Measurements from ENCODE around the gene CFAP299.
"Not testable (repeated sequence)": the region's sequence is repeated elsewhere in the genome, so short reads cannot be mapped to it uniquely, and the experiment has no call there.

Gene CFAP299

DNA sequence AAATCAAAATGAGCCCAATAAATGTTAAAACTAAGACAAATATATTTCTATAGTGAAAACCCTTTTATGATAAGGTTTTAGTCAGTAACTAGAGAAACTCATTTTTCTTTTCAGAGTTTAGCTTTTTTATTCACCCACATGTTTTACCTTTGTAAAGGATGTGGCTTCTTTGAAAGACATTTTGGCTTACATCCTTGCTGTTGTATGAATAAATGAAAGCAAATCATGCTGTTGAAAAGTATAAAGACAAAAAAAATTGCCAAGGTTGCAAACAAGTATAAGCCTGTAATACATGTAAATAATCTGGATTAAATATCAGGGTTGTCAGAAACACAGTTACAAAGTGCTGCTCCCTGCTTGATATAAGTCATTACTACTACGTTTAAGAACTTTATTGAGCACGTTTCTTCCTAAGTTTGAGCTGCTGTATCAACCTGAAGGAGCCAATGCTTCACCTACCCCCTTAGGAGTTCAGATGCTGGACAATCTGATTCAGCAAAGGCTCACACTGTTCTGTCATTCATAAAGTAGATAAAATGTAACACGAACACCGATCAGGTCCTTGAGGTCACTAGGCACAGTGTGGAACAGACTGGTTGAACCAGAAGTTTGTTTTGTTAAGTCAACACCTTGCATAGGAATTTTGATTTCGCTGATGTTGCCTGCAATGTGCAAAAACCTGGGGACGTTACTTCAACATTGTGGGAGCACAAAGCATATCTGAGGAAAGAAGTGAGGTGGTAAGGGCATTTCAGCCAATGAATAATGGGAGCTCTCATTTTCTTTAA is 373.7 kb downstream of the CFAP299 start:
- TF ChIP-seq POLR2A (IDR thresholded peaks at IDR 0.05; ENCODE audit: low read length) (no peak), GATA1 (IDR thresholded peaks at IDR 0.05; ENCODE audit: low read depth, low read length) (no peak)
- DNase-seq: no peak

DNA sequence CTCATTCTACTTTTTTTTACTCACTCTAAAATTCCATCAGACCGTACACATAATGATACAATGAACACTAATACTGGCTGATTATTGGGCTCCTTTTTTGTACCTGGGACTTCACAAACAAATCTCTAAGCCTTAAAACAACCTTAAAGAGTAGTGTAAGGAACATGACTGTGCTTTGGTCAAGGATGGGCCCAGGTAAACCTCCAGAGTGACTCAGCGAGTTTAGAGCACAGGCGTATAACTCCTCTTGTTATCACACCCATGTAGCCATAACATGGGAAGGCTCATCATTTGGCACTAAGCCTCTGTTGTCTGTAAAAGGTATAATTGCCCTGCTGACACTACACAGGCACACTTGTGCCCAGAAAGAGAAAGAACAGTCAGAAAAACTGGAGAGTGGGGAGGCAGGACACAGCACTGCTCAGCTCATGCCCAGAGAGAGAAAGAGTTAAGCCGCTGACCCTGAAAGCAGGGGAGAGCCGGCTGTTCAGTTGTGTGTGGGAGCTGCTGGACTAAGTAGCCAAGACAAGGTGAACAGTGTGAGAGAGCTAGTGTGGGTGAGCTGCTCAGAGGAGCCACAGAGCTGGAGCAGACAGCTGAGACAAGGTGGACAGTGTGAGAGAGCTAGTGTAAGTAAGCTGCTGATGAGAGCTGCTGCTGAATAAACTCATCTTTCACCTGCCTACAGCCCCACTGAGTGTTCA is 375.4 kb downstream of the CFAP299 start:
- TF ChIP-seq GATA1 (IDR thresholded peaks at IDR 0.05; ENCODE audit: low read depth, low read length): no peak
- no peak for TF ChIP-seq POLR2A (IDR thresholded peaks at IDR 0.05; ENCODE audit: low read length)
- DNase-seq: no peak

DNA sequence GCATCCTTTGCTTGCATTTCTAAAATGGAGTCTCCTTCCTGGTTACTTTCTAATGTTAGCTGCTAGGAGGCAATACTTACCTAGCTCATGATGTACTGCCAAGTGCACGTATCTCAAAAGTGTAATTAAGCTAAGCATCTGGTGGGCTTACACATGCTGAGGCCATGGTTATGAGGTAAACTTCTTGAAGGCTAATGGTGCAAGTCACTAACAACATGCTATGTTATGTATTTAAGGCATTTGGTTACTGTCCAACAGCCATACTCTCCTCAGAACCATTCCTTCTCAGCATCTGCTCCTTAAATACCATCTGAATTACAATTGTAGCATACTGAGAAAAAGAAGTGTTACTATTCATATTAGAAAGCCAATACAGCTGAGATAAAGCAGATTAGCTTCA is 376.4 kb downstream of the CFAP299 start:
- TF ChIP-seq GATA1 (IDR thresholded peaks at IDR 0.05; ENCODE audit: low read depth, low read length) (no peak), POLR2A (IDR thresholded peaks at IDR 0.05; ENCODE audit: low read length) (no peak)
- no peak for DNase-seq

DNA sequence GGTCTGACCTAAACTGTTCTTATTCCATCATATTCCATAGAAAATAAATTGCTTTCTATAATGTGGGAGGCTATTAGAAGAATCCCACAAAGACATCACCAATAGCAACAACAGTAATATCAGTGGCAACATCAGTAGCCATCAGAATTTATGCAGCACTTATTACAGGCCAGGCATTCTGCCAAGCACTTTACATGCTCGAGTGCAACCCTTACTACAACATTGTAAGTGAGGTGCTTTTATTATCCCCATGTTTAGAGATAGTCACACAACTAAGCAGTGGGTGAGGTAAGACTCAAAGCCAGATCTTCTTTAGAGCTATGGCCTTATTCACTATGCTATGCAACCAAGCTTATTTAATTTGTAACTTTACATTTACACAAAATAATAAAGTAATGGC is 377.9 kb downstream of the CFAP299 start:
- no peak for DNase-seq
- TF ChIP-seq GATA1 (IDR thresholded peaks at IDR 0.05; ENCODE audit: low read depth, low read length): no peak
- TF ChIP-seq POLR2A (IDR thresholded peaks at IDR 0.05; ENCODE audit: low read length): no peak

DNA sequence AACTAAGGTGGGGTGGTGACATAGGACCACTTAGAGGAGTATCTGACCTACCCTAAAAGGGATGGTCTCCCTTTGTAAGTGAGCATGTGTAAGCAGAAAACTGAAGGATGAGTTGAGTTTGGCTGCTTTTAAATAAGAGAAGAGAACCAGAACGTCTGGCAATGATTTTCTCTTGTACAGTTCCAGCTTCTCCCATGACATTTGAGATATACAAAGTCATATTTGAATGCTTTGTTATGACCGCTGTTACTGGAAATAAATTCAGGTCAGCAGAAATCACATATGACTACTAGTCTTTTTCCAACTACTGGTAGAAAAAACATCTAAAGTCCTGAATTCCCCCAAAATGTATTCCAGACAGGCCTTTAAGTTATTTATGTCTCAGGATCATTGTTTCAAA is 381.7 kb downstream of the CFAP299 start:
- TF ChIP-seq GATA1 (IDR thresholded peaks at IDR 0.05; ENCODE audit: low read depth, low read length) (no peak), POLR2A (IDR thresholded peaks at IDR 0.05; ENCODE audit: low read length) (no peak)

DNA sequence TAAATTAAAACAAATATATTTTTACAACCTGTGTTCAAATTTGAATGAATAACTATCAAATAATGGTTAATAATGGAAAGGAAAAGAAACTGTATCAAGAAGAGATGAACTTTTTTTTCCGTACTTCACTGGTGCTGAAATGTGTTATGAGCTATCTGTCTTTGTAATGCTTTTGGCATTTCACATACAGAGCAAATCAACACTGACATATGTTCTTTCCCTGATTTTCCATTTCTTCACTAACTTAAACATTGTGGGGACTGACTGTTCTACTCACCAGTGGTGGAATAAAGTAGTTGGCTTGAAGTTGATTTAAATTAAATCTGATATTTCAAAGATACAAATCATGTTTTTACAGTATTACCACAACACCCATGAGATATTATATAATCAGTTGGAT is 390.9 kb downstream of the CFAP299 start:
- no peak for DNase-seq
- TF ChIP-seq POLR2A (IDR thresholded peaks at IDR 0.05; ENCODE audit: low read length): no peak
- no peak for TF ChIP-seq GATA1 (IDR thresholded peaks at IDR 0.05; ENCODE audit: low read depth, low read length)

More for the DNA sequence above, 381.7 kb downstream of the CFAP299 start:
- DNase-seq: no peak

DNA sequence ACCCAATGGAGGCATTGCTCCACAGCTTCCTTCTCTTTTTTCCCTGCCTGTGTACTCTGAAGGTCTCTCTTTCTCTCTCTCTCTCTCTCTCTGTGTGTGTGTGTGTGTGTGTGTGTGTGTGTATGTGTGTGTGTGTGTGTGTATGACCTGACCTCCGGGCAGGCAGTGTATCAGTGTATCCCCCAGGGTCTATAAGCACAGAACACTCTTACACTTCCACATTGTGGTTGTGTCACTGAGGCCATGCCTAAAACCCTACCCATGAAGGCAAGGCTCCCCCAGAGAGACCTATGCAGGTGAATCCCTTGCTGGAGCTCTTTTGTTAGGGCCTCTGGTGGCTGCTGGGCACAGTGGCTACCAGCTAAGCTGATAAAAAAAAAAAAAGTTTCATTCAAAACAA is 394.6 kb downstream of the CFAP299 start:
- TF ChIP-seq GATA1 (IDR thresholded peaks at IDR 0.05; ENCODE audit: low read depth, low read length): no peak
- TF ChIP-seq POLR2A (IDR thresholded peaks at IDR 0.05; ENCODE audit: low read length): no peak
- DNase-seq: no peak

DNA sequence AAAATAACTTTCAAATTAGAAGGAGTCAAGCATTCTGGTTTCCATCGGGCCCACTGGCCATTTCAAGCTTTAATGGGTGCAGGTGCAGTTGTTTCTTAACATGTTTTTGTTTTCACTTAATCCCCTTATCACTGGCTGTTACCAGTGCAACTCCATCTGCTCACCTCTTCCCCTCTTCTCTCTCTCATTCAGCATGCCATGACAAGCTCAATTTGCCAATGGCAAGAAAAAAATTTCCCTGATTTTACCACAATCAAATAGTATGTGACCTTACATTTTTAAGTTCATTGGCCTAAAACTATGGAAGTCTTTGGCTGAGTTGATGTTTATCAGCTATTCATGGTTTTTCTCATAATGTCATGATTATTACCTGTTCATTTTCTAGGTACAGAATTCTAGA is 395.9 kb downstream of the CFAP299 start:
- no peak for TF ChIP-seq GATA1 (IDR thresholded peaks at IDR 0.05; ENCODE audit: low read depth, low read length)
- no peak for TF ChIP-seq POLR2A (IDR thresholded peaks at IDR 0.05; ENCODE audit: low read length)
- no peak for DNase-seq

DNA sequence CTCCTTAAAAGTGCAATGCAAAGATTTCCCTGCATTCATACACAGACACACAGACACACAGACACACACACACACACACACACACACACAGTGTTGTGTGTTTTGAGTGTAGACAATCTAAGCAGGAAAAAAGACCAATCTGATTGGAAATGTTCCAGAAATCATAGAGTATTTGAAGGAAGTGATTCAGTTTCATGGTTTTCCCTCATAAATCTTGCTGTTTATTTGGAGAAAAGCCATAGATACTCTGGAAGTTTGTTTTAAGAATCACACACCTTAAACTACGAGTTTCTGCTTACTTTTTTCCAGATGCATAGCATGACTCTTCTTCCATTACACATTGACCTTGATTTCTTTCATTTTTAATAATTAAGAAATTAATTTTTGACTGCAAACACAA is 396.5 kb downstream of the CFAP299 start:
- TF ChIP-seq POLR2A (IDR thresholded peaks at IDR 0.05; ENCODE audit: low read length) (no peak), GATA1 (IDR thresholded peaks at IDR 0.05; ENCODE audit: low read depth, low read length) (no peak)
- no peak for DNase-seq

DNA sequence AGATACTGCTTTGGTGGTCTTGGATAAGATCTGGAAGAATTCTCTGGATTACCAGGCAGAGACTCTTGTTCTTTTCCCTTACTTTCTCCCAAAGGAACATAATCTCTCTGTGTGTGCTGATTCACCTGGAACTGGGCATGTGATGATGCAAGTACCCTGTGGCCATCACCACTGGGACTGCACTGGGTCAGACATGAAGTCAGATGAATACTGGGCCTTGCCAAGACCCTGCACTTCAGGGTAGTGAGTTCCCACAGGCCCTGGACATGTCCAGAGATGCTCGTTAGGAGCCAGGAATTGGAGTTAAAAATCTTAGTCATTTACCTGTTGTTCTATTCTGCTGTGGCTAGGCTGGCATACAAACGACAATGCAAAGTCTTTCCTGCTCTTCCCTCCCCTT is 404.8 kb downstream of the CFAP299 start:
- DNase-seq: no peak
- no peak for TF ChIP-seq POLR2A (IDR thresholded peaks at IDR 0.05; ENCODE audit: low read length)
- no peak for TF ChIP-seq GATA1 (IDR thresholded peaks at IDR 0.05; ENCODE audit: low read depth, low read length)

DNA sequence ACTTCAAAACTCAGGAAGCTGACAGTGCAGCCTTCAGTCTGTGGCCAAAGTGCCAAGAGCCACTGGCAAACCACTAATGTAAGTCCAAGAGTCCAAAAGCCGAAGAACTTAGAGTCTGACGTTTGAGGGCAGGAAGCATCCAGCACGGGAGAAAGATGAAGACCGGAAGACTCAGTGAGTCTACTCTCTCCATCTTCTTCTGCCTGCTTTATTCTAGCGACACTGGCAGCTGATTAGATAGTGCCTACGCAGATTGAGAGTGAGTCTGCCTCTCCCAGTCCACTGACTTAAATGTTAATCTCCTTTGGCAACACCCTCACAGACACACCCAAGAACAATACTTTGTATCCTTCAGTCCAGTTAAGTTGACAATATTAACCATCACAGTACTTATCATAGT is 414.0 kb downstream of the CFAP299 start:
- DNase-seq: not testable (repeated sequence)

DNA sequence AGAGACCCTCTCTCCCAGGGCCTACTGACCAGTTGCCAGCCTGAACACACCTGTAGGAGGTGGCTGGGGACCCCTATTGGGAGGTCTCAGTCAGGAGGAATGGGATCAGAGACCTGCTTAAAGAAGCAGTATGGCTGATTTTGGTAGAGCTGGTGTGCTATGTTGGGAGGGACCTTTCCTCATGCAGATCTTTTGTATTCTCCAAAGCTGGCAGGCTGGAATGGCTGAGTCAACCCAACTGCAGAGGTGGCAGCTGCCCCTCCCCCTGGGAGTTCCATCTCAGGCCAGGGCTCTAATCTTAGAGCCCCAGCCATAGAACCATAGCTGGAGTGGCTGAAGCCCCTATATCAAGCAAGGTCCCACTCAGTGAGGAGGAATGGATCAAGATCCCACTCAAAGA is 415.7 kb downstream of the CFAP299 start:
- no peak for DNase-seq
- TF ChIP-seq GATA1 (IDR thresholded peaks at IDR 0.05; ENCODE audit: low read depth, low read length) (no peak), POLR2A (IDR thresholded peaks at IDR 0.05; ENCODE audit: low read length) (no peak)

DNA sequence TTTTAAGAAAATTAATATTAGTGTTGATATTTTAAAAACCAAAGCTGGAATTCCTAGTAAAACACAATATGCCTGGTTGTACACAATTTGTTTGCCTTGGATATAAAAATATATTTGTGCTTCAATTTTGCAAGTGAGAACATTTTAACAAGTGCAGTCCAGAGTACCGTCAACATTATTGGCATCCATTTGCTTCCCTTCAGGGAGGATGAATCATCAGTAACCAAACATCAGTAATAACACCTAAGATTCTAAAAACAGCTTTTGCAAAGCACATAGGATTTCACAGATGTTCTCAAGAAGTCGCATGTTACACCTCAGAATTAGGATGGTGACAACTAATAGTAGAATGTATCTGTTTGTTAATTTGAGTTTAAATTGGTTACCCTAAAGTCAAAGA is 432.4 kb downstream of the CFAP299 start:
- no peak for DNase-seq
- no peak for TF ChIP-seq POLR2A (IDR thresholded peaks at IDR 0.05; ENCODE audit: low read length)
- no peak for TF ChIP-seq GATA1 (IDR thresholded peaks at IDR 0.05; ENCODE audit: low read depth, low read length)

DNA sequence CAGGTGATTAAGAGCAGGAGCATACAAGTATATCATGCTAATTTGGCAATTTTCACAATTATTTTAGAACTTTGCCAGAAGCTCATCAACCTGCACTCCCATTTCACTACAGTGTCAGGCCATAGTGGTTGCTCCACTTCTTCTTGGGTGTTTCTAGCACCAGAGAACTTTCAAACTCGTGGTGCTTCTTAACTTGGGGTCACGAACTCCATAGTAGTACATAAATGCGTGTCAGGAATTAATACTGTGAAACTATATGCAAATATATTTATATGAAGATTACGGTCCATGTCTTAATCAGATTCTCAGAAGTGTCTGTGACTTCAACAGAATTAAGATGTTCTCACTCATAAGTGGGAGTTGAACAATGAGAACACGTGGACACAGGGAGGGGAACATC is 440.6 kb downstream of the CFAP299 start:
- no peak for TF ChIP-seq POLR2A (IDR thresholded peaks at IDR 0.05; ENCODE audit: low read length)
- TF ChIP-seq GATA1 (IDR thresholded peaks at IDR 0.05; ENCODE audit: low read depth, low read length): no peak
- DNase-seq: no peak

DNA sequence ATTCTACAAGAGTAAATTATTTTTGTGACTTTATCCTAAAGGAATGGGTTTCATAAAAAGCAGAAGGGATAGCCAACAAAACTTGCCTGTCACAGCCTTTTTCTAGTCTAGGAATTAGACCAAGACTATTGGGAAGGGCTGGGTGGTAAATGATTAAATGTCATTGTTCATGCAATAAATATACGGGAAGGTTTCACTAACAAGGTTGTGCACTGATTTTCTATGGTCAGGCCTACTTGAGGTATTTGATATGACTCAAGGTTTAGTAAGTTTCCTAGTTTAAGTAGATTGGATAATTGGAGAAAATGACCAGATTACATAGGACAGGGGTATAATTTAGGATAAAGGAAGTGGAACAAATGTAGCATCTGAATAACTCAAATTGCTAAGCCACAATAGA is 445.9 kb downstream of the CFAP299 start:
- TF ChIP-seq POLR2A (IDR thresholded peaks at IDR 0.05; ENCODE audit: low read length) (no peak), GATA1 (IDR thresholded peaks at IDR 0.05; ENCODE audit: low read depth, low read length) (no peak)
- DNase-seq: no peak
